ENCODE results near the gene RAI14.
"Not testable (repeated sequence)": the region's sequence is repeated elsewhere in the genome, so short reads cannot be mapped to it uniquely, and the experiment has no call there.

The RAI14 gene

GRCh38 chr5:34811706-34812105 lies 155.6 kb downstream of the RAI14 start:
- no peak for DNase-seq (ENCODE audit: low read depth in 1 of 2, low spot score in 1 of 2)

- DNase-seq (ENCODE audit: low read depth in 1 of 2, low spot score in 1 of 2) = no peak
These were observed 157.4 kb downstream of the RAI14 start for GRCh38 chr5:34813509-34813908.

- DNase-seq (ENCODE audit: low read depth in 1 of 2, low spot score in 1 of 2) = no peak
These were observed 161.6 kb downstream of the RAI14 start for GRCh38 chr5:34817558-34818351.

- DNase-seq (ENCODE audit: low read depth in 1 of 2, low spot score in 1 of 2) = no peak
These were observed 162.6 kb downstream of the RAI14 start for GRCh38 chr5:34818717-34819116.

- DNase-seq (ENCODE audit: low read depth in 1 of 2, low spot score in 1 of 2) = no peak
These were observed 164.5 kb downstream of the RAI14 start for GRCh38 chr5:34820593-34820992.

- no peak for DNase-seq (ENCODE audit: low read depth in 1 of 2, low spot score in 1 of 2)
These were observed 167.0 kb downstream of the RAI14 start for GRCh38 chr5:34822956-34823715.

GRCh38 chr5:34826347-34826746 lies 170.2 kb downstream of the RAI14 start:
- DNase-seq (ENCODE audit: low read depth in 1 of 2, low spot score in 1 of 2) = no peak

GRCh38 chr5:34827588-34828506 lies 171.7 kb downstream of the RAI14 start:
- no peak for DNase-seq (ENCODE audit: low read depth in 1 of 2, low spot score in 1 of 2)

GRCh38 chr5:34830827-34831226 lies 174.7 kb downstream of the RAI14 start:
- not testable (repeated sequence) for DNase-seq (ENCODE audit: low read depth in 1 of 2, low spot score in 1 of 2)

GRCh38 chr5:34831303-34831702 lies 175.2 kb downstream of the RAI14 start:
- no peak for DNase-seq (ENCODE audit: low read depth in 1 of 2, low spot score in 1 of 2)

- DNase-seq (ENCODE audit: low read depth in 1 of 2, low spot score in 1 of 2) = no peak
These were observed 176.4 kb downstream of the RAI14 start for GRCh38 chr5:34832568-34832967.

- no peak for DNase-seq (ENCODE audit: low read depth in 1 of 2, low spot score in 1 of 2)
These were observed 177.0 kb downstream of the RAI14 start for GRCh38 chr5:34833090-34833489.

- no peak for DNase-seq (ENCODE audit: low read depth in 1 of 2, low spot score in 1 of 2)
These were observed 178.1 kb downstream of the RAI14 start for GRCh38 chr5:34833976-34834793.

- no peak for DNase-seq (ENCODE audit: low read depth in 1 of 2, low spot score in 1 of 2)
These were observed 178.6 kb downstream of the RAI14 start for GRCh38 chr5:34834794-34835089.

- DNase-seq (ENCODE audit: low read depth in 1 of 2, low spot score in 1 of 2) = no peak
These were observed 179.5 kb downstream of the RAI14 start for GRCh38 chr5:34835664-34836063.

- DNase-seq (ENCODE audit: low read depth in 1 of 2, low spot score in 1 of 2) = peak; percentile 74 to 78
These were observed 182.9 kb downstream of the RAI14 start, which contains the start of gene TTC23L for GRCh38 chr5:34838785-34839714. Gene TTC23L (plus strand): TSS chr5:34839164. CDS start chr5:34840672, 1,508 bp downstream.

- no peak for DNase-seq (ENCODE audit: low read depth in 1 of 2, low spot score in 1 of 2)
These were observed 185.7 kb downstream of the RAI14 start for GRCh38 chr5:34841816-34842215.

GRCh38 chr5:34842554-34842953 lies 186.4 kb downstream of the RAI14 start:
- DNase-seq (ENCODE audit: low read depth in 1 of 2, low spot score in 1 of 2) = no peak

- DNase-seq (ENCODE audit: low read depth in 1 of 2, low spot score in 1 of 2) = no peak
These were observed 187.4 kb downstream of the RAI14 start for GRCh38 chr5:34843497-34843896.

- no peak for DNase-seq (ENCODE audit: low read depth in 1 of 2, low spot score in 1 of 2)
These were observed 188.0 kb downstream of the RAI14 start for GRCh38 chr5:34844106-34844505.
